Activated CD8-positive, alpha-beta memory T cell treated with anti-CD3 and anti-CD28 coated beads, Interleukin-2, amount 50 U/mL, for 24 hours (primary cell): ENCODE data around the gene NPHP4.

Source experiments
- DNase-seq: peaks from one replicate; pipeline ENCODE4 v3.0.0-alpha.2; 2020; ENCODE audit errors: extremely low read depth

NPHP4 gene

DNA sequence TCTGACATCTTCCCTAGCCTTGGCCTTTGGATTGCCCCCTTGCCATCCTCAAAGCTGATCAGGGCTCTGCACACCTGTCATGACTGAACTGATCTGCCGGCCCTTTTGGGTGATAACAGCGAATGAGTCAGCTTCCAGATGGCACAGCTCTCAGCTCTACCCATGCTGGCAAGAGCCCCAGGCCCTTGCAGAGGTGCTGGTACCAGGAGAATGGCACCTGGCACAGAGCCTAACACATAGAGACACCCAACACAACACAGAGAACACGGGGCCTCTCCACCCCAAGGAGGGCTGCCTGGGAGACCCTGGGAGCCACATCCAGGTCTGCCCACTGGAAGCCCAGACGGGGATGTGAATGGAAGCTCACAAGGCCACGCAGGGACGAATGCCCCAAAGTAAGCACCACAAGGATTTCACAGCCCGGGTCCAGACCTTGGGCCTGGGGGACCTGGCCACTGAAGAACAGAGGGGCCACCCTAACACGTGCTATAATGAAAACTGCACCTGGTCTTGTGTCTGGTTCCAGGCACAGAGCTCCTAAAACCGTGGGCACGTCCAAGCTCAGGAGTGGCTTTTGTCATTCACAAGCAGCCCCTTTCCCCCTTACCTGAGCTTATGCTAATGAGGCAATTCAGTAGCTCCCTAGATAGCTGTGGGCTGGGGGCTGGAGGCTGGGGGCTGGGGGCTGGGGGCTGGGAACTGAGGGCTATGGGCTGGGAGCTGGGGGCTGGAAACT is 160.5 kb downstream of the NPHP4 start:
- DNase-seq: no peak

- DNase-seq: no peak
Observed at GRCh38 chr1:5830771-5831599, 161.2 kb downstream of the NPHP4 start.

DNA sequence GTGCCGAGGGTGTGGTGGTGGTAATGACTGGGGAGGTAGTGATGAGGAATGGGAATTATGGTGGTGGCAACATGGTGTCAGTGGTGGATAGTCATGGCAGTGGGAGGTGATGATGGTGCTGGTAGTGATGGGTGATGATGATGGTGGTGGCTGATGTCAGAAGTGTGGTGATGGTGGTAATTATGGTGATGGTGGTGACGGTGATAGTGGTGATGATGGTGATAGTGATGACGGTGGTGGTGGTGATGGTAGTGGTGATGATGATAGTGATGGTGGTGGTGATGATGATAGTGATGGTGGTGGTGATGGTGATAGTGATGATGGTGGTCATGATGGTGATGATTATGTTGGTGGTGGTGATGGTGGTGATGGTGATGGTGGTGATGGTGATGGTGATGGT is 162.8 kb downstream of the NPHP4 start:
- DNase-seq: no peak

DNA sequence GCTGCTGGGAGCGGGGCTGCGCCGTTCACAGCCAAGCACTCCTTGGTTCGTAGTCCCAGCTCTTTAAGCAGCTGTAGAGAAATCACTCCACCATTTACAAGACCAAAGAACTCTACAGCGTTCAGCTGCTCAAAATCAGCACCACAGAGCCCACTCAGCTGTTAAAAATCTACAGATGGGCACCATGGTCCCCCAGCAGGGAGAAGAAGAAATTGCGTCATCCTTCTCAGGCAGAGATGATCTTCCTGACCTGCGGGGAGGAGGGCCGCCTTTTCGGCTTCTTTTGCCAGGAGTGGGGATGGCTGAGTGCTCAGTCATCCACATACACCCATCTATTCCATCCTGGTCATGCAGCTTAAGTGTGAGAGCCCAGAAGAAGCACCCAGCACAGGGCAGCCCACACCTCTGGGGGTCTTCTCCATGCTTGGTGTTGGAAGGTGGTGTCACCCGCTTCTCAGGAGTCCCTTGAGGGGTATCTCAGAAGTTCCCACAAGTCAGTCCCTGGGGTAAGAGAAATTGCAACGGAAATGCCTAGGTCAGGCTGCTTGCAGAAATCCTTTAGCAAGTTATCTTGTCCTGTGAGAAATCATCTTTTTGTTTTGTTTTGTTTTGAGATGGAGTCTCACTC is 163.8 kb downstream of the NPHP4 start:
- DNase-seq: no peak

- DNase-seq: no peak
Observed at GRCh38 chr1:5827516-5827915, 164.7 kb downstream of the NPHP4 start.

GRCh38 chr1:5826601-5827000 is 165.6 kb downstream of the NPHP4 start:
- no peak for DNase-seq

DNA sequence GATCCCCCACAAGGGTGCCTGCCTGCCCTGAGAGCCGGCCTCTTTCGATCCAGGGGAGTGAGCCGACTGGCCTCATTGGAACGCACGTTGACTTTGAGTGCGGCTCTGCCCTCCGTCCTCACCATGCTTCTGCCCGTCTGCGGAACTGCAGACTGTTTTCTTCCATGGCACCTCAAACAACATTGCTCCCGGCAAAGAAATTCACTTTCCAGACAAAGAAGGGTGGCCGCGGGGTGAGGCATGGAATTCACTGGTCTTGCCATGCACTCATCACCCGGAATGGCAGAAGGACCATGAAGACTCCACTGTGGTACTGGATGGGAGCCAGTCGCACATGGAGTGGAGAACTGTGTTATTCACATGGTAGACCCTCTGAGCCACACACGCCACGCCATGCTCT is 169.5 kb downstream of the NPHP4 start:
- no peak for DNase-seq

- DNase-seq: no peak
Observed at GRCh38 chr1:5822266-5822665, 170.0 kb downstream of the NPHP4 start.

- DNase-seq: no peak
Observed at GRCh38 chr1:5821540-5822176, 170.6 kb downstream of the NPHP4 start.

DNA sequence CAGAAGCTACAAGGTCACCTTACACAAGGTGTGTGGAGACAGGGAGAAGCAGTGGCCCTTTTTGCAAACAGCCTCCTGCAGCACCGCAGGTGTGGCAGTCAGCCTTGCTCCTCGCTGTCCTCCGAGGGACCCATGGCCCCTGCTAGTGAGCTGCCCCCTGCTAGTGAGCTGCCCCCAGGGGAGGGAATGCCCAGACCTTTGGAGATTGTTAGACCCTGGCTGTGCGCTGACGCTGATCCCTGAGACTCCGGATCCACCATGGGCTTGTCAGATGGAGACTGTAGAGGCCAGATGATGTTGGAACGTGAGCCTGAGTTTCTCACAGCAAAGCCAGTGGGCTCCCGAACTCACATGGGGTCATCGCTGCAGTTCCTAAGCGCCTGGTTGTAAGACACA is 172.2 kb downstream of the NPHP4 start:
- no peak for DNase-seq

GRCh38 chr1:5819391-5820025 is 172.7 kb downstream of the NPHP4 start:
- DNase-seq: no peak

GRCh38 chr1:5818755-5819154 is 173.5 kb downstream of the NPHP4 start:
- DNase-seq: no peak

DNA sequence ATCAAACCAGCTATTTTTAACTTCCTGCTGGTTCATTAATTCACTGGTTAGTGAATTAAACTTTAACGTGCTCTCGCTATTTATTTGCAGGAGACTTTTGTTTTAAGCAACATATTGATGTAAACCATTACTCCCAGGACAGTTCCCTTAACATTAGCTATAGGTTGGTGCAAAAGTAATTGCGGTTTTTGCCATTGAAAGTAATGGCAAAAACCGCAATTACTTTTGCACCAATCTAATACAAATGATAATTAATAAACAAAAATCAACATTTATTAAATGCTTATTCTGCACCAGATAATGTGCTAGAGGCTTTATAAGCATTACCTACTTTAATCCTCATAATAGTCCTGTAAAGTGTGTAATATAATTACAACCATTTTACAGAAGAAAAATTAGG is 176.5 kb downstream of the NPHP4 start:
- no peak for DNase-seq

- no peak for DNase-seq
Observed at GRCh38 chr1:5815211-5815610, 177.0 kb downstream of the NPHP4 start.

DNA sequence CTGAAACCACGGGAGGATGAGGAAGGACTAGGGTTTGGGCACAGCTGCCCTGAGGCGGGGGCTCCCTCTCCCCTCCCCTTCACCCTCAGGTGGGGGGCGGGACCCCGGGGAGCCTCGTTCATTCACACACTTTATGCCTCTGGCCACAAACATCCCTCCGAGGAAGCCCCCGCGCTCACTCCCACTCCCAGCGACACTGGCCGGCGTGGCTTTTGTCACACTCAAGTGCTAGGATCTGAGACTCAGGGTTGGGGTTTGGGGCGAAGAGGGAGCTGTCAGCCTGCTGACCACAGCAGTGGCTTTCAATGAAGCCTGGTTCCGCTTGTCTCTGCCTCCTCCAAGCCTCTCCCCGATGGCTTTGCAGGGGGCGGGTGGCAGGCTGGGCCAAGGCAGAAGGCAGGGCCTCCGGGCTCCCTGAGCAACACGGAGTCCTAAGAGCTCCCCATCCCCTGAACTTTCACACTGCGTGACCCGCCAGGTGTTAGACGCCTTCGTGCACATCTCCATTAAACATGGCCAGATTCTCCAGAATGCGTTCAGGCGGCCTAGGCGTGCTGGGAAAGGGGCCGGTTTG is 178.1 kb downstream of the NPHP4 start:
- no peak for DNase-seq

DNA sequence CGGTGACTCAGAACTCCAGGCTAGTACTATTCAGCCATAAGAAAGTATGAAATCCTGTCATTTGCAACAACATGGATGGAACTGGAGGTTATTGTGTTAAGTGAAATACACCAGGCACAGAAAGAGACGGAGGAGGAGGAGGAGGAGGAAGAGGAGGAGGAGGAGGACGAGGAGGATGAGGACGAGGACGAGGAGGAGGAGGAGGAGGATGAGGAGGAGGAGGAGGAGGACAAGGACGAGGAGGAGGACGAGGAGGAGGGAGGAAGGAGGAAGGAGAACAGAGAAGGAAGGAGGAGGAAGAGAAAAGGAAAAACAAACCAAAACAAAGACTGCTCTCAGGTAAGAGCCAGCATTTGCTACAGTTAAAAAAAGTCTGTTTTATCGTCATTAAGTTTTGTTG is 178.7 kb downstream of the NPHP4 start:
- no peak for DNase-seq
